Muscle layer of duodenum (tissue), 2 donors: ENCODE measurements around the gene CDH12.

Source experiments
- H3K27ac ChIP-seq: one replicate; pipeline ENCODE4 v1.7.0; 2013; ENCODE audit warnings: mild to moderate bottlenecking, low read length
- H3K27me3 ChIP-seq: one replicate; pipeline ENCODE4 v1.7.0; 2013; ENCODE audit warnings: low read depth, mild to moderate bottlenecking, control low read depth, low read length
- H3K36me3 ChIP-seq, 2 donors: one replicate each; pipeline ENCODE4 v1.7.0; 2013; ENCODE audit warnings: low read length in 2 of 2, control low read depth in 1 of 2, mild to moderate bottlenecking in 1 of 2; ENCODE audit not compliant: insufficient read depth in 2 of 2, control insufficient read depth in 1 of 2
- H3K4me1 ChIP-seq, 2 donors: one replicate each; pipeline ENCODE4 v1.7.0; 2013; ENCODE audit warnings: low read length in 2 of 2, mild to moderate bottlenecking in 2 of 2, control low read depth in 1 of 2, moderate library complexity in 1 of 2; ENCODE audit not compliant: insufficient read depth in 2 of 2, control insufficient read depth in 1 of 2
- H3K4me3 ChIP-seq, 2 donors: one replicate each; pipeline ENCODE4 v1.7.0; 2013; ENCODE audit warnings: low read length in 2 of 2, low read depth in 1 of 2, mild to moderate bottlenecking in 1 of 2
- H3K9me3 ChIP-seq, 2 donors: one replicate each; pipeline ENCODE4 v1.7.0; 2013; ENCODE audit warnings: low read length in 2 of 2, control low read depth in 1 of 2, mild to moderate bottlenecking in 1 of 2; ENCODE audit not compliant: control insufficient read depth in 1 of 2
- donor health status: healthy.

The CDH12 gene

GRCh38 chr5:21784487-21784886, 1068.7 kb downstream of the CDH12 start:
- H3K36me3 ChIP-seq, result no peaks in the 10 kb centered on the region
- no peaks in the 10 kb centered on the region for H3K27me3 ChIP-seq
- no peaks in the 10 kb centered on the region for H3K9me3 ChIP-seq
- H3K27ac ChIP-seq, result no peak overlapping the region
- no peak overlapping the region for H3K4me3 ChIP-seq
- no peaks in the 10 kb centered on the region for H3K4me1 ChIP-seq

- Histone ChIP-seq H3K36me3 (no peaks in the 10 kb centered on the region), H3K27me3 (no peaks in the 10 kb centered on the region), H3K27ac (no peak overlapping the region), H3K4me3 (no peak overlapping the region), H3K9me3 (no peaks in the 10 kb centered on the region), H3K4me1 (no peaks in the 10 kb centered on the region)
These were observed 1070.0 kb downstream of the CDH12 start for GRCh38 chr5:21783074-21783679.

- H3K27me3 ChIP-seq, result no peaks in the 10 kb centered on the region
These were observed 1076.7 kb downstream of the CDH12 start for GRCh38 chr5:21776466-21776865.

GRCh38 chr5:21774801-21775200, 1078.3 kb downstream of the CDH12 start:
- no peaks in the 10 kb centered on the region for H3K27me3 ChIP-seq
- H3K4me3 ChIP-seq, result no peak overlapping the region
- no peaks in the 10 kb centered on the region for H3K4me1 ChIP-seq
- no peaks in the 10 kb centered on the region for H3K9me3 ChIP-seq
- H3K27ac ChIP-seq, result no peak overlapping the region
- H3K36me3 ChIP-seq, result no peaks in the 10 kb centered on the region

More at GRCh38 chr5:21776466-21776865, 1076.7 kb downstream of the CDH12 start:
- no peaks in the 10 kb centered on the region for H3K9me3 ChIP-seq
- no peaks in the 10 kb centered on the region for H3K4me1 ChIP-seq
- H3K36me3 ChIP-seq, result no peaks in the 10 kb centered on the region
- no peak overlapping the region for H3K4me3 ChIP-seq
- no peak overlapping the region for H3K27ac ChIP-seq

GRCh38 chr5:21774281-21774680, 1078.9 kb downstream of the CDH12 start:
- no peaks in the 10 kb centered on the region for H3K4me1 ChIP-seq
- H3K4me3 ChIP-seq, result no peak overlapping the region
- no peaks in the 10 kb centered on the region for H3K27me3 ChIP-seq
- no peak overlapping the region for H3K27ac ChIP-seq
- no peaks in the 10 kb centered on the region for H3K9me3 ChIP-seq
- H3K36me3 ChIP-seq, result no peaks in the 10 kb centered on the region

GRCh38 chr5:21773456-21773855, 1079.7 kb downstream of the CDH12 start:
- Histone ChIP-seq H3K27ac (no peak overlapping the region), H3K4me1 (no peaks in the 10 kb centered on the region), H3K36me3 (no peaks in the 10 kb centered on the region), H3K27me3 (no peaks in the 10 kb centered on the region), H3K9me3 (no peaks in the 10 kb centered on the region), H3K4me3 (no peak overlapping the region)

GRCh38 chr5:21765406-21765805, 1087.7 kb downstream of the CDH12 start:
- Histone ChIP-seq H3K4me3 (no peak overlapping the region), H3K4me1 (no peaks in the 10 kb centered on the region), H3K36me3 (no peaks in the 10 kb centered on the region), H3K9me3 (no peaks in the 10 kb centered on the region), H3K27ac (no peak overlapping the region), H3K27me3 (no peaks in the 10 kb centered on the region)

- H3K4me3 ChIP-seq, result no peak overlapping the region
- H3K4me1 ChIP-seq, result no peaks in the 10 kb centered on the region
- no peak overlapping the region for H3K27ac ChIP-seq
- H3K27me3 ChIP-seq, result no peaks in the 10 kb centered on the region
- no peaks in the 10 kb centered on the region for H3K36me3 ChIP-seq
- no peaks in the 10 kb centered on the region for H3K9me3 ChIP-seq
These were observed 1114.0 kb downstream of the CDH12 start for GRCh38 chr5:21739096-21739495.

GRCh38 chr5:21723500-21723899, 1129.6 kb downstream of the CDH12 start:
- Histone ChIP-seq H3K4me3 (no peak overlapping the region), H3K36me3 (no peaks in the 10 kb centered on the region), H3K4me1 (no peaks in the 10 kb centered on the region), H3K27me3 (no peaks in the 10 kb centered on the region), H3K27ac (no peak overlapping the region), H3K9me3 (no peaks in the 10 kb centered on the region)

- Histone ChIP-seq H3K4me3 (no peak overlapping the region), H3K4me1 (no peaks in the 10 kb centered on the region), H3K27ac (no peak overlapping the region), H3K9me3 (peaks cover 0 to 4% of the 10 kb centered on the region in 2 donors), H3K27me3 (no peaks in the 10 kb centered on the region), H3K36me3 (no peaks in the 10 kb centered on the region)
These were observed 1141.0 kb downstream of the CDH12 start for GRCh38 chr5:21711866-21712758.

- Histone ChIP-seq H3K9me3 (no peaks in the 10 kb centered on the region), H3K36me3 (no peaks in the 10 kb centered on the region), H3K27me3 (no peaks in the 10 kb centered on the region), H3K4me3 (no peak overlapping the region), H3K4me1 (no peaks in the 10 kb centered on the region), H3K27ac (no peak overlapping the region)
These were observed 1143.4 kb downstream of the CDH12 start for GRCh38 chr5:21709770-21710169.
